Measurements from ENCODE around the gene SYT12.

DNA sequence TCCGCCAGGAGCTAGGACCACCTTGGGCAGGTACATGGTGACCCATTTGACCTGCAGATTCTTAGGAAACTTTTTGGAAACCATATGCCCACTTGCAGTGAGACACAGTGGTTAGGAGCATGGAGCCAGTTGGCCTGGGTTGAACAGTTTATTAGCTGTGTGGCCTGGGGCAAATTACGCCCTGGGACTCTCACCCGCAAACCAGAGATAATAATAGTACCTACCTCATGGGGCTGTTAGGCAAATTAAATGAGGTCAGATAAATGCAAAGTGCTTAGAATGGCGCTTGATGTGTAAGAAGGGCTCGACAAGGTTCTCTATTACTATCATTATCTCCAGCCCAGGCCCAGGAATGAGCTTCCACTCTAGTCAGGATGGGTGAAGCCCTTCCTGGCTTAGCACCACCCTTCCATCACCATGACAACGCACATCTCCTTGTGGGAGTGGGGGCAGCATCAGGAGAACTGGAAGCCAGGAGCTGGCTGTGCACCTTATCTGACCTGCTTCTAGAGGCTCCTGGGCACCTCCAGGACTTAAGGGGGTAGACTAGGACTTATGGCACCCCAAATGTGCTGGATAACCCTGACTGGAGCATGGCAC, 5.1 kb downstream of the SYT12 start:
- TF ChIP-seq, protein P1, sequence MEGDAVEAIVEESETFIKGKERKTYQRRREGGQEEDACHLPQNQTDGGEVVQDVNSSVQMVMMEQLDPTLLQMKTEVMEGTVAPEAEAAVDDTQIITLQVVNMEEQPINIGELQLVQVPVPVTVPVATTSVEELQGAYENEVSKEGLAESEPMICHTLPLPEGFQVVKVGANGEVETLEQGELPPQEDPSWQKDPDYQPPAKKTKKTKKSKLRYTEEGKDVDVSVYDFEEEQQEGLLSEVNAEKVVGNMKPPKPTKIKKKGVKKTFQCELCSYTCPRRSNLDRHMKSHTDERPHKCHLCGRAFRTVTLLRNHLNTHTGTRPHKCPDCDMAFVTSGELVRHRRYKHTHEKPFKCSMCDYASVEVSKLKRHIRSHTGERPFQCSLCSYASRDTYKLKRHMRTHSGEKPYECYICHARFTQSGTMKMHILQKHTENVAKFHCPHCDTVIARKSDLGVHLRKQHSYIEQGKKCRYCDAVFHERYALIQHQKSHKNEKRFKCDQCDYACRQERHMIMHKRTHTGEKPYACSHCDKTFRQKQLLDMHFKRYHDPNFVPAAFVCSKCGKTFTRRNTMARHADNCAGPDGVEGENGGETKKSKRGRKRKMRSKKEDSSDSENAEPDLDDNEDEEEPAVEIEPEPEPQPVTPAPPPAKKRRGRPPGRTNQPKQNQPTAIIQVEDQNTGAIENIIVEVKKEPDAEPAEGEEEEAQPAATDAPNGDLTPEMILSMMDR (IDR thresholded peaks at IDR 0.05 in 2 of 3, conservative IDR thresholded peaks at IDR 0.05 in 1 of 3; ENCODE audit: insufficient read depth in 2 of 3, low read depth in 1 of 3, low read length in 3 of 3), result no peak
- no peak for TF ChIP-seq EP300 (IDR thresholded peaks at IDR 0.05; ENCODE audit: low read length)
- TF ChIP-seq RNF2 (IDR thresholded peaks at IDR 0.05), result no peak
- no peak for TF ChIP-seq EZH2 (IDR thresholded peaks at IDR 0.05; ENCODE audit: borderline replicate concordance, low read depth, low read length)
- TF ChIP-seq L3MBTL2 (IDR thresholded peaks at IDR 0.05), result no peak
- no peak for TF ChIP-seq SMC3 (conservative IDR thresholded peaks at IDR 0.05; ENCODE audit: insufficient read depth, low read depth, low read length)
- TF ChIP-seq SRSF1 (IDR thresholded peaks at IDR 0.05; ENCODE audit: low read depth, low read length), result no peak
- TF ChIP-seq NRF1 (conservative IDR thresholded peaks at IDR 0.05 in 1 of 2, IDR thresholded peaks at IDR 0.05 in 1 of 2), result no peak
- TF ChIP-seq, protein P2, sequence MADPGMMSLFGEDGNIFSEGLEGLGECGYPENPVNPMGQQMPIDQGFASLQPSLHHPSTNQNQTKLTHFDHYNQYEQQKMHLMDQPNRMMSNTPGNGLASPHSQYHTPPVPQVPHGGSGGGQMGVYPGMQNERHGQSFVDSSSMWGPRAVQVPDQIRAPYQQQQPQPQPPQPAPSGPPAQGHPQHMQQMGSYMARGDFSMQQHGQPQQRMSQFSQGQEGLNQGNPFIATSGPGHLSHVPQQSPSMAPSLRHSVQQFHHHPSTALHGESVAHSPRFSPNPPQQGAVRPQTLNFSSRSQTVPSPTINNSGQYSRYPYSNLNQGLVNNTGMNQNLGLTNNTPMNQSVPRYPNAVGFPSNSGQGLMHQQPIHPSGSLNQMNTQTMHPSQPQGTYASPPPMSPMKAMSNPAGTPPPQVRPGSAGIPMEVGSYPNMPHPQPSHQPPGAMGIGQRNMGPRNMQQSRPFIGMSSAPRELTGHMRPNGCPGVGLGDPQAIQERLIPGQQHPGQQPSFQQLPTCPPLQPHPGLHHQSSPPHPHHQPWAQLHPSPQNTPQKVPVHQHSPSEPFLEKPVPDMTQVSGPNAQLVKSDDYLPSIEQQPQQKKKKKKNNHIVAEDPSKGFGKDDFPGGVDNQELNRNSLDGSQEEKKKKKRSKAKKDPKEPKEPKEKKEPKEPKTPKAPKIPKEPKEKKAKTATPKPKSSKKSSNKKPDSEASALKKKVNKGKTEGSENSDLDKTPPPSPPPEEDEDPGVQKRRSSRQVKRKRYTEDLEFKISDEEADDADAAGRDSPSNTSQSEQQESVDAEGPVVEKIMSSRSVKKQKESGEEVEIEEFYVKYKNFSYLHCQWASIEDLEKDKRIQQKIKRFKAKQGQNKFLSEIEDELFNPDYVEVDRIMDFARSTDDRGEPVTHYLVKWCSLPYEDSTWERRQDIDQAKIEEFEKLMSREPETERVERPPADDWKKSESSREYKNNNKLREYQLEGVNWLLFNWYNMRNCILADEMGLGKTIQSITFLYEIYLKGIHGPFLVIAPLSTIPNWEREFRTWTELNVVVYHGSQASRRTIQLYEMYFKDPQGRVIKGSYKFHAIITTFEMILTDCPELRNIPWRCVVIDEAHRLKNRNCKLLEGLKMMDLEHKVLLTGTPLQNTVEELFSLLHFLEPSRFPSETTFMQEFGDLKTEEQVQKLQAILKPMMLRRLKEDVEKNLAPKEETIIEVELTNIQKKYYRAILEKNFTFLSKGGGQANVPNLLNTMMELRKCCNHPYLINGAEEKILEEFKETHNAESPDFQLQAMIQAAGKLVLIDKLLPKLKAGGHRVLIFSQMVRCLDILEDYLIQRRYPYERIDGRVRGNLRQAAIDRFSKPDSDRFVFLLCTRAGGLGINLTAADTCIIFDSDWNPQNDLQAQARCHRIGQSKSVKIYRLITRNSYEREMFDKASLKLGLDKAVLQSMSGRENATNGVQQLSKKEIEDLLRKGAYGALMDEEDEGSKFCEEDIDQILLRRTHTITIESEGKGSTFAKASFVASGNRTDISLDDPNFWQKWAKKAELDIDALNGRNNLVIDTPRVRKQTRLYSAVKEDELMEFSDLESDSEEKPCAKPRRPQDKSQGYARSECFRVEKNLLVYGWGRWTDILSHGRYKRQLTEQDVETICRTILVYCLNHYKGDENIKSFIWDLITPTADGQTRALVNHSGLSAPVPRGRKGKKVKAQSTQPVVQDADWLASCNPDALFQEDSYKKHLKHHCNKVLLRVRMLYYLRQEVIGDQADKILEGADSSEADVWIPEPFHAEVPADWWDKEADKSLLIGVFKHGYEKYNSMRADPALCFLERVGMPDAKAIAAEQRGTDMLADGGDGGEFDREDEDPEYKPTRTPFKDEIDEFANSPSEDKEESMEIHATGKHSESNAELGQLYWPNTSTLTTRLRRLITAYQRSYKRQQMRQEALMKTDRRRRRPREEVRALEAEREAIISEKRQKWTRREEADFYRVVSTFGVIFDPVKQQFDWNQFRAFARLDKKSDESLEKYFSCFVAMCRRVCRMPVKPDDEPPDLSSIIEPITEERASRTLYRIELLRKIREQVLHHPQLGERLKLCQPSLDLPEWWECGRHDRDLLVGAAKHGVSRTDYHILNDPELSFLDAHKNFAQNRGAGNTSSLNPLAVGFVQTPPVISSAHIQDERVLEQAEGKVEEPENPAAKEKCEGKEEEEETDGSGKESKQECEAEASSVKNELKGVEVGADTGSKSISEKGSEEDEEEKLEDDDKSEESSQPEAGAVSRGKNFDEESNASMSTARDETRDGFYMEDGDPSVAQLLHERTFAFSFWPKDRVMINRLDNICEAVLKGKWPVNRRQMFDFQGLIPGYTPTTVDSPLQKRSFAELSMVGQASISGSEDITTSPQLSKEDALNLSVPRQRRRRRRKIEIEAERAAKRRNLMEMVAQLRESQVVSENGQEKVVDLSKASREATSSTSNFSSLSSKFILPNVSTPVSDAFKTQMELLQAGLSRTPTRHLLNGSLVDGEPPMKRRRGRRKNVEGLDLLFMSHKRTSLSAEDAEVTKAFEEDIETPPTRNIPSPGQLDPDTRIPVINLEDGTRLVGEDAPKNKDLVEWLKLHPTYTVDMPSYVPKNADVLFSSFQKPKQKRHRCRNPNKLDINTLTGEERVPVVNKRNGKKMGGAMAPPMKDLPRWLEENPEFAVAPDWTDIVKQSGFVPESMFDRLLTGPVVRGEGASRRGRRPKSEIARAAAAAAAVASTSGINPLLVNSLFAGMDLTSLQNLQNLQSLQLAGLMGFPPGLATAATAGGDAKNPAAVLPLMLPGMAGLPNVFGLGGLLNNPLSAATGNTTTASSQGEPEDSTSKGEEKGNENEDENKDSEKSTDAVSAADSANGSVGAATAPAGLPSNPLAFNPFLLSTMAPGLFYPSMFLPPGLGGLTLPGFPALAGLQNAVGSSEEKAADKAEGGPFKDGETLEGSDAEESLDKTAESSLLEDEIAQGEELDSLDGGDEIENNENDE (IDR thresholded peaks at IDR 0.05; ENCODE audit: low read depth, low read length), result no peak
- TF ChIP-seq SNRNP70 (optimal IDR thresholded peaks at IDR 0.05; ENCODE audit: low read depth, low read length), result no peak
- TF ChIP-seq GABPB1 (CRISPR knock-in tag; IDR thresholded peaks at IDR 0.05), result no peak
- TF ChIP-seq, protein P3, sequence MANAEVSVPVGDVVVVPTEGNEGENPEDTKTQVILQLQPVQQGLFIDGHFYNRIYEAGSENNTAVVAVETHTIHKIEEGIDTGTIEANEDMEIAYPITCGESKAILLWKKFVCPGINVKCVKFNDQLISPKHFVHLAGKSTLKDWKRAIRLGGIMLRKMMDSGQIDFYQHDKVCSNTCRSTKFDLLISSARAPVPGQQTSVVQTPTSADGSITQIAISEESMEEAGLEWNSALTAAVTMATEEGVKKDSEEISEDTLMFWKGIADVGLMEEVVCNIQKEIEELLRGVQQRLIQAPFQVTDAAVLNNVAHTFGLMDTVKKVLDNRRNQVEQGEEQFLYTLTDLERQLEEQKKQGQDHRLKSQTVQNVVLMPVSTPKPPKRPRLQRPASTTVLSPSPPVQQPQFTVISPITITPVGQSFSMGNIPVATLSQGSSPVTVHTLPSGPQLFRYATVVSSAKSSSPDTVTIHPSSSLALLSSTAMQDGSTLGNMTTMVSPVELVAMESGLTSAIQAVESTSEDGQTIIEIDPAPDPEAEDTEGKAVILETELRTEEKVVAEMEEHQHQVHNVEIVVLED (CRISPR knock-in tag; IDR thresholded peaks at IDR 0.05), result no peak

Data from K562 (cell line).